Midbrain (tissue), 1 donor: Measurements from ENCODE around the gene SNAPC5.
"Not testable (repeated sequence)": the region's sequence is repeated elsewhere in the genome, so short reads cannot be mapped to it uniquely, and the experiment has no call there.

Experiments used
- DNase-seq: peaks from one replicate; lab custom pipeline; 2025; lab: John Stamatoyannopoulos, UW

Gene SNAPC5, protein sequence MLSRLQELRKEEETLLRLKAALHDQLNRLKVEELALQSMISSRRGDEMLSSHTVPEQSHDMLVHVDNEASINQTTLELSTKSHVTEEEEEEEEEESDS

DNA sequence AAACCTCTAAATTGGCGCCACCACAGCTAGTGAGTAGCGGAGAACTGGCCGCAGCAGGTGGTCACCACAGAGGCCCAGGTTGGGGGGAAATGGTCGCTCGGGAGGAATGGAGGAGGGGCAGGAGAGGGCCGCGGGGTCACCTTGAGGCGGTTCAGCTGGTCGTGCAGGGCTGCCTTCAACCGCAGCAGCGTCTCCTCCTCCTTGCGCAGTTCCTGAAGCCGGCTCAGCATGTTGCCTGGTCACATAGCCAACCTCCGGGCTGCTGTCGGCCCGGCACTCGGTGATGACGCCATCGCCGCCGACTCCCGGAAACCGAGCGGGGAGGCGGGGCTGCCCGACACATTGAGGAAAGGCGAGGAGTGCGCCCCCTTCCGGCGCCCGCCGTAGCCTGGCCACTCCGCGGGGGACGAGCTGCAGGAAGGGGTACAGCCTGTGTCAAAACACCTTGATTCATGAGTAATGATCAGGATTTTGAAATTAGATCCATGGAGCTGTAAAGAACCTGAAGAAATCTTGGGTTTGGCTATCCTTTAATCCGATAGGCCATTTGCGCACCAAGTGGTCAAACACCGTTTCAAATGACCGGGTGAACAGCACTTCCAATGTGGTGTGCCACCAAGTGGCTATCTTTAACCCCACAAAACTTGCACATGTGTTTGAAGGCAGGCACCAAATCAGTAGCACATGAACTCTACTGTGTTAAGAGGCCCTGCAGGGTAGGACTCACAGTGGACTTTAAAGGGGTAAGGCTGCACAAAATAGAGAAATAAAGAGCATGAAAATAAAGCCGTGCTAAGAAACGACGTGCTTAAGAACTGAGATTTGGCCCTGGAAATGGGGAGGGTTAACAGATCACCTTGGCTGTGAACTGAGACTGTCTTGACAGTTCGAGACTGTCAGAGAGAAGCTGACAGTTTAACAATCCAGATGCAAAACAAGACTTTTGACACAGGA lies at the start of gene SNAPC5:
Gene SNAPC5, minus strand, starts transcription at position 261 of the 954 bp plus-strand sequence. Its CDS starts 31 bp downstream, at position 230.
- DNase-seq = peak; percentile 93

GRCh38 chr15:66545255-66545654 lies 47.7 kb upstream of the SNAPC5 start:
- no peak for DNase-seq

DNA sequence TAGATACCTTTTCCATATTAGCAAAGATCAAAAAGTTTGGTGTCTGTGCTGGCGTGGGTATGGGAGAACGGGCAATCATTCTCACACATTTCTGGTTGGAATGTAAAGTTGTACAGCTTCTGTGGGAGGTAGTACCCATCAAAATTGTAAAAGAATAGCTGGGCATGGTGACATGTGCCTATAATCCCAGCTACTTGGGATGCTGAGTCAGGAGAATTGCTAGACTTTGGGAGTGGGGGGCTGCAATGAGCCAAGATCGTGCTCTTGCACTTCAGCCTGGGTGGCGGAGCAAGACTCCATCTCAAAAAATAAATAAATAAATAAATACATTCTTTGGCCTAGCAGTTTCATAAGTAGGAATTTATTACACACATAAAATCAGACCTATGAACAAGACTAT lies 45.3 kb upstream of the SNAPC5 start:
- DNase-seq = no peak

DNA sequence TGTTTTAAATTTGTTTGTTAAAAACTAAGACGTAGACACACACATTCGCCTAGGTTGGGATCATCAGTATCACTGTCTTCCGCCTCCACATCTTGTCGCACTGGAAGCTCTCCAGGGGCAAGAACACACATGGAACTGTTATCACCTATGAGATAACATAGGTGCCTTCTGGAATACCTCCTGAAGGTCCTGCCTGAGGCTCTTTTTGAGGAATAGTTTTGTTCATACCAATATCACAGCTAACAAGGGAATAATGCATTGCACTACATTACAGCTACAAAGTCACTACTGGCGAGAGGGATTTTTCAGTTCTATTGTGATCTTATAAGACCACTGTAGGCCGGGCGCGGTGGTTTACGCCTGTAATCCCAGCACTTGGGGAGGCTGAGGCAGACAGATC lies 37.5 kb upstream of the SNAPC5 start:
- DNase-seq = no peak

DNA sequence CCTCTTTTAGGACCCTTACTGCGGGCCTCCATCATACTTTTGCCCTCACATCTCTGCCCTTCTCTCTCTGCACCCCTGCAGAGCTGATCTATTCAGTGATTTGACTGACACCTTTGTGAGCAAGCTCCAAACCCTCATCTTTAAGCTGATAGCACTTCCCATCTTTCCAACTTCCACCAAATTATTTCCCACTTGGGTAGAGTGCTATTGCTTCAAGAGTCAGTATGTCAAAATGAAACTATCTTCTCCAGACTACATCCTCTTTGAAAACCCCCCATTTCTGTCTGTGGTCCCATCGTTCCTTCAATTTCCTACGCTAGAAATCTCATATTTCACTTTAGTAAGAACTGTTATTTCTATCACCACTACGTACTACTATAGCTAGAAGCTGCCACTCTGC lies 27.3 kb upstream of the SNAPC5 start:
- peak; percentile 7 for DNase-seq

DNA sequence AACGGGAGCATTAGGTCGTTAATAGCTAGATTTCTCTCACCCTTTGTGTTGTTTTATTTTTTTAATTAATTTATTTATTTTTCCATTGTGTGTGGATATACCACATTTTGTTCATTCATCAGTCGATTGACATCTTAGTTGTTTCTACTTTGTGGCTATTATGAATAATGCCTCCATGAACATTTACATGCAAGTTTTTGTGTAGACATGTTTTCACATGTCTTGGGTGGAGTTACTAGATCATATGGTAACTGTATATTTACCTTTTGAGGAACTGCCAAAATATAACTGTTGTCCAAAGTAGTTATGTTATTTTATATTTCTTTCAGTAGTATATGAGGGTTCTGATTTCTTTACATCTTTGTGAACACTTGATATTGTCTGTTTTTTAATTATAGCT lies 26.4 kb upstream of the SNAPC5 start:
- no peak for DNase-seq

DNA sequence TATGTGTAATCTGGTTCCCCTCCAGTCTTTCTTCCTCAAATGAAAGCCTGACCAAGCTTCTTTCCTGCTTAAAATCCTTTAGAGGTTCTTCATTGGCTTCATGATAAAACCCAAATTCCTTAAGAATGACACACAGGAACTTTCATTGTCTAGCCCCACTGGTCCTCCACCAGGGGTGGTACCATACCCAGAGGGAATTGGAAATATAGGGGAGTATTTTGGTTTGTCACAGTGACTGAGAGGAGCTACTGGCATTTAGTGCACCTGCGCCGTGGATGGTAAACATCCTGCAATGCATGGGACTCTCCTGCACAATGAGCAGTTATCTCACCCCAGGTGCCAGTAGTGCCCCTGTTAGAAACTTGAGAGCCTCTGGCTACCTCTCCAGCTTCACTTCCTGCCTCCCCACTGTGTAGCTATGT lies 18.4 kb upstream of the SNAPC5 start:
- DNase-seq = no peak

DNA sequence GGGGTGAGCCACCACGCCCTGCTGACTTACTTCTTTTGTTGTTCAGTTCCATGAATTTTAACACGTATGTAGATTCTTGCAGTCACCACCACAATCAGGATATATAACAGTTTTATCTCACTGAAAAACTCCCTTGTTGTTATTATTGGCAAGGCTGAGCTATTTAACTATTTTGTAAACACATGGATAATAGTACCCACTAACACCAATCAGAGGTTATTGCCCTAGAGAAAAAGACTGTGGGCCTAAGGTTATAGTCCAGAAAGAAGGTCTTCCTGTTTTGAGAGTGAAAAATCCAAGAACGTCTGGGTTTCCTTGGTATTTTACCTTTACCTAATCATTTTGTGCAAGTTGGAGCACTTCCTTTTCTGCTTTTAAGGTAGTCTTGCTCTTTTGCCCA lies 17.0 kb upstream of the SNAPC5 start:
- DNase-seq = no peak

DNA sequence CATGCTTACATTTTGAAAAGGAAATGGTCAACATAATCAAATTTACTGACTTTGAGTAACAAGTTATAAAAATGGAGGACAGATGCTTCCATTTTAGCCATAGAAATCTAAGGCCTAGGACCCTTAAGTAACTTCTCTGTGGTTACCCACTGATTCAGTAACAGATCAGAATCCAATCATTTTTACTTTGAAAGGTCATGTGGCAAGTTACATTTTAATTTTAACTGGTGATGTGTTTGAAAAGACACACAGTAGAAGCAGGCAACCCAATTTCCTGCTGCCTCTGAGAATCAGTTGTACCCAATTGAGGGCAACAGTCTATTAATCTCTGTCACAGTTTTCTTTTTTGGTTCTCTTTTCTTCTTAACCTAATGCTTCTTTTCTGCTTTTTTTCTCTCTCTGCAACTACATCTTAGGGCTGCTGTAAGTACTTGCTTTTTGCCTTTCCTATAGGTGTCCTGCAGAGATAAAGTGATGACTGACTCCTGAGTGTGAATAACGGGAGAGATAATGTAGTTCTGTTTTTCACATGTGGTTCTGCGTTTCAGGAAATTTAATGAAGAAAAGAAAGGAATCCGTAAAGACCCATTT lies 10.8 kb upstream of the SNAPC5 start:
- no peak for DNase-seq

GRCh38 chr15:66505818-66506217 lies 8.3 kb upstream of the SNAPC5 start:
- no peak for DNase-seq

DNA sequence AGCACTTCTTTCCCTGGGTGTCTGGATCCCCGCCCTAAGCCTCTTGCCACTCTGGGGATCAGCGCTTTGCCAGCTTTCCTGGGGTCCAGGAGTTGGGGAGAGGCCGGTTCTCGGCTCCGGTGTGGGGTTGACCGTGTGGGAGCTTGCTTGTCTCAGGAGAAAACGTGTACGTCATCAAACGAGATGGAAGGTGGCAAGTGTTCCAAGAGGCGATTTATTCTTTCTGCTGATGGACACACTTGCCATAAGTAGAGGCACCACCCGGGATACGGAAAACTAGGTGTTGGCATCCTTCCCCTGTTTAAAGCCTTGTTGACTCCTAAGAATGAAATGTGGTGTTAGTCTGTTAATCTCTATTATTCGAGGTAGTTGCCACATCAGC lies 7.9 kb upstream of the SNAPC5 start:
- DNase-seq = no peak

GRCh38 chr15:66504563-66505429 lies 7.2 kb upstream of the SNAPC5 start, which contains the start of the genes RPL4 and ZWILCH:
RPL4 (minus strand) TSS chr15:66504855; CDS start chr15:66504790, 65 bp downstream.
ZWILCH (plus strand) TSS chr15:66505326; CDS start chr15:66505339, 13 bp downstream.
- peak; percentile 79 for DNase-seq

DNA sequence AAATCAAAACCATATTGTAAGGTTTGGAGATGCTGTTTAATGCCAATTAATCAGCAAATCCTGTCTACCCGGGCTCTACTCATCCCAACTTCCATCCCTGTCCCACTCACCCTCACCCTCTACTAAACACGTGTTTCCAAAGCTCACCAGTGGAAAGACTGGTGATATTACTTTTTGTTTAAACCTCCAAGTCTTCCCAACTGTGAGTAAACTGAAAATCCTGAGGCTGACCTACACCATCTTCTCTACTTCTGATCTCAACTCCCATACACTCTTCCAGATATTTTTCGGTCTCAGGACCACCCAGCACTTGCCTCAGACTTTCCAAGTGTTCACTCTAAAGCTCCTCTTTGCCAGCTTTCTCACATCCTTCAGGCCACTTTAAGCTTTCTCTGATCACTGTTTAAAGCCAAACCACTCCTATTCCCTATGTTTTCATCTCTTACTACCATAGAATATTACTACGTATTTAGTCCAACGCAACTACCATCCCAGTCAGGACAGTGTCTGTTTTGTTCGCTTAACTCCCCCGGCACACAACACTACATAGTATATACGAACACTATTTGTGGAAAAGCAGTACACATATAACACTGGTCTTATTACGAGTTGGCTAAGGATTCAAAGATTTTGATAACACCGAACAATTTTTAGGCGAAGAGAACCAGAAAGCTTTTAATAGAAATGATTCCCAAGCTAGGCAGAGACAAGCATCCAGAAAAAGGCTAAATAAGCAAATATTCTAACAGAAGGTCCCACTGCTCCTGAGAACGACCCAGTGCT lies 6.4 kb upstream of the SNAPC5 start:
- no peak for DNase-seq

GRCh38 chr15:66503041-66503648 lies 5.6 kb upstream of the SNAPC5 start:
- DNase-seq = not testable (repeated sequence)

- DNase-seq = no peak
Observed at GRCh38 chr15:66502491-66502890, 4.9 kb upstream of the SNAPC5 start.

DNA sequence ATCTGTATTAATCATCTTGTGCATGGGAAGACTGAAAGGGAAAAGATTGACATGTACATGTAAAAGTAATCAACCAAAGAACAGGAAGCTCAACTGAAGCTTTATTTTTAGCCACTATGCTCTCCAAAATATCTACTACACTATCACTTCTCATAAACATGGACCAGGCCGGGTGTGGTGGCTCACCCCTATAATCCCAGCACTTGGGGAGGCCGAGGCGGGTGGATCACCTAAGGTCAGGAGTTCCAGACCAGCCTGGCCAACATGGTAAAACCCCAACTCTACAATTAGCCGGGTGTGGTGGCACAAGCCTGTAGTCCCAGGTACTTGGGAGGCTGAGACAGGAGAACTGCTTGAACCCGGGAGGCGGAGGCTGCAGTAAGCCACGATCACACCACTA lies 2.8 kb upstream of the SNAPC5 start:
- DNase-seq = not testable (repeated sequence)

DNA sequence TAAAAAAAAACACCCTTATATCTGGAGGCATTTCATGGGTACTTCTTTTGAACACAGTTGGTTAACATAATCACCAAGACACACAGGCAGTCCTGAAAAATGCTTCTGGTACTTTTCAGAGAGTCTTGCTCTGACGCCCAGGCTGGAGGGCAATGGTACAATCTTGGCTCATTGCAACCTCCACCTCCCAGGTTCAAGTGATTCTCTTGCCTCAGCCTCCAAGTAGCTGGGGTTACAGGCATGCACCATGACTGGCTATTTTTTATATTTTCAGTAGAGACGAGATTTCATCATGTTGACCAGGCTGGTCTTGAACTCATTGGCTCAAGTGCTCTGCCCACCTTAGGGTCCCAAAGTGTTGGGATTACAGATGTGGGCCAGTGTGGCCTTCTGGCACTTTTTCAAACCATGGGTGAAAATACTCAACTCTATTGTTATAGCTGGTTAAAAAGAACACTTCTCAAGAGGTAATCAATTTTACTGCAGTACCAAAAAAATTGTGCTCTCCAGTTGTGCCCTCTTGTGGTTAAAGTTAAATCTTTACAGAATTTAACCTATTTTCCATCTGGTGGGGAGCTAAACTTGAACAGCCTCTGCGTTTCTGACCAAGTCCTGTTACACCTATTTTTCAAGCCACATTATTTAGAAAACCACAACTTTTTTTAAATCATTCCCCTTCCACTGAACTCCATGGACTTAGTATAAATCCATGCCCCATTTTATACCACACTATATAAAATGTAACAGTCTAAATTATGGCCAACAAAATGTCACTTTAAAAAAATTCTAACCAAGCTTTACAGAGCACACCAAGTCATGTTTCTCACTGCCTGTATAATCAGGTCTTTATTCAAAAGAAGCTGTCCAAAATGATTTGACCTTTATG lies 1.2 kb upstream of the SNAPC5 start:
- DNase-seq = no peak

DNA sequence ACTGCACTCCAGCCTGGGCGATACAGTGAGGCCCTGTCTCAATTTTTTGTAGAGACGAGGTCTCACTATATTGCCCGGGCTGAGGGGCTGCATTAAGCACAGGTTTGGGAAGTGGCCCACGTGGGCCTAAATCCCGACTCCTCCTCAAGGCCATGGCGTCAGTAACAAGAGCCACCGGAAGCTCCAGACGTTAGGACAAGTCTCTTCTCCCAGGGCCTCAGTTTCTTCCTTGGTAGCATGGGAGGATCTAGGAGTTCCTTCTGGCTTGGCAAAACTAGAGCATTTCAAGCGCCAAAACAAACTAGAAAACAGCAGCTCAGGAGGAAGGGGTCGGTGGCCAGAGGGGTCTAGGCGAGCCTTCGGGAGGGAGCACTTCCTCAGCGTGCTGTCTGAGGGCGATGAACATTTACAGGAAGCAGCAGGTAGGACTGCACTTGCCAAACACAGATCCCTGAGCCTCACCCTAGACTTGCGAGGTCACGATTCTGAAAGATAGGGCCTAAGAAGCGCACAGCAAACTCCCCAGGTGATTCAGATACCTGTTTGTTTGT lies 536 bp downstream of the SNAPC5 start:
- no peak for DNase-seq

DNA sequence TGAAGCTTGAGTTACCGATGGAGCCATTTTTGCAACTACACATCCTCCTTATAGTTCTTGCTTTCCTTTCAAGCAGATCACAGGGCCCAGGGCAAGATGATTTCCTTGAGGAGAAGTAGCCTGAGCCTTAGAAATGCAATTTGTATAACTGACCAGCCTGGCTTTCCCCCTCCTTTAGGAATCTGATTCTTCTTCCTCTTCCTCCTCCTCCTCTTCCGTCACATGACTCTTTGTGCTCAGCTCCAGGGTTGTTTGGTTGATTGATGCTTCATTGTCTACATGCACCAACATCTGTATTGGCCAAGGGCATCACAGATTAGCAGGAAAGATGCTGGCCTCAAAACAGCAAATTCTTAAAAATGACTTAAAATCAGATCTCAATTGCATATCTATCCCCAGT lies 3.3 kb downstream of the SNAPC5 start:
- no peak for DNase-seq
